D721Med (cell line): ENCODE results near the gene RPL38.

Source experiments
- DNase-seq: peaks from one replicate; pipeline ENCODE4 v3.0.0; 2011; ENCODE audit warnings: low spot score; ENCODE audit not compliant: insufficient read length
- FAIRE-seq: peaks from 2 replicates; lab custom pipeline; 2011; peaks lifted over from hg19 to GRCh38; lab: Jason Lieb, UNC
- TF ChIP-seq, protein P1 (sequence below): IDR thresholded peaks from 2 replicates; pipeline ENCODE4 v1.5.1; 2012; ENCODE audit warnings: mild to moderate bottlenecking, control low read depth; ENCODE audit not compliant: insufficient read depth; ENCODE audit errors: missing control alignments

RPL38 gene

DNA sequence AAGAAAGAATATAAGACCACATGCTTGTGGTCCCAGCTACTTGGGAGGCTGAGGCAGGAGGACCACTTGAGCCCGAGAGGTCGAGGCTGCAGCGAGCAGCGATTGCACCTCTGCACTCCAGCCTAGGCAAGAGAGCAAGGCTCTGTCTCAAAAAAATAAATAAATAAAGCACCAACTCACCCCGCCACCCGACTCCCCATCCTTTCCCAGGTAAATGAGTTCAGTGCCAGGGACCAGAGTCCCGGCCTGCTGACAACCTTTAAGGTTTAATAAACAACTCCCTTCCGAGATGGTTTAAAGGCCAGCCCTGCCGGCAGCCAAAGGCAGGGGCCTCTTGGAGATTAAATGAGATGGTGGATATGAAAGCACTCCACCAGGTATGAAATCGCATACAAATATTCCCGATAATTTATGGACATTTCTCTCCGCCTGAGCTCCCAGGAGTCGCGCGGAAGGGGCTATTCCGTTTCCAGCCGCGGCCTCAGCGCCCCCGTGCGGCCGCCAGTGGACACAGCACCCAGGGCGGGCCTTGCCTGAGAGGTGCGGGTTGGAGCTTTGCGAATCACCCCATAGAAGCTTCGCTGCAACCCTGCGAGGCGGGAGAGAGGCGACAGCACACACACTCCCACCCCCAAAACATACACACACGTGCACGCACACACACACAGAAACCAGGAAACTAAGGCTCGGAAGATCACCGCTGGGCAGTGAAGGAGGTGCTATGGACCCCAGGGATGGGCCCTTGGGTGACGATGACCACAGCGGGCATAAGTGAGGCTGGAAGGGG is 4.0 kb upstream of the RPL38 start:
- DNase-seq (peak; percentile 87), FAIRE-seq (no peak)
- TF ChIP-seq, protein P1, sequence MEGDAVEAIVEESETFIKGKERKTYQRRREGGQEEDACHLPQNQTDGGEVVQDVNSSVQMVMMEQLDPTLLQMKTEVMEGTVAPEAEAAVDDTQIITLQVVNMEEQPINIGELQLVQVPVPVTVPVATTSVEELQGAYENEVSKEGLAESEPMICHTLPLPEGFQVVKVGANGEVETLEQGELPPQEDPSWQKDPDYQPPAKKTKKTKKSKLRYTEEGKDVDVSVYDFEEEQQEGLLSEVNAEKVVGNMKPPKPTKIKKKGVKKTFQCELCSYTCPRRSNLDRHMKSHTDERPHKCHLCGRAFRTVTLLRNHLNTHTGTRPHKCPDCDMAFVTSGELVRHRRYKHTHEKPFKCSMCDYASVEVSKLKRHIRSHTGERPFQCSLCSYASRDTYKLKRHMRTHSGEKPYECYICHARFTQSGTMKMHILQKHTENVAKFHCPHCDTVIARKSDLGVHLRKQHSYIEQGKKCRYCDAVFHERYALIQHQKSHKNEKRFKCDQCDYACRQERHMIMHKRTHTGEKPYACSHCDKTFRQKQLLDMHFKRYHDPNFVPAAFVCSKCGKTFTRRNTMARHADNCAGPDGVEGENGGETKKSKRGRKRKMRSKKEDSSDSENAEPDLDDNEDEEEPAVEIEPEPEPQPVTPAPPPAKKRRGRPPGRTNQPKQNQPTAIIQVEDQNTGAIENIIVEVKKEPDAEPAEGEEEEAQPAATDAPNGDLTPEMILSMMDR = peak; percentile 94

DNA sequence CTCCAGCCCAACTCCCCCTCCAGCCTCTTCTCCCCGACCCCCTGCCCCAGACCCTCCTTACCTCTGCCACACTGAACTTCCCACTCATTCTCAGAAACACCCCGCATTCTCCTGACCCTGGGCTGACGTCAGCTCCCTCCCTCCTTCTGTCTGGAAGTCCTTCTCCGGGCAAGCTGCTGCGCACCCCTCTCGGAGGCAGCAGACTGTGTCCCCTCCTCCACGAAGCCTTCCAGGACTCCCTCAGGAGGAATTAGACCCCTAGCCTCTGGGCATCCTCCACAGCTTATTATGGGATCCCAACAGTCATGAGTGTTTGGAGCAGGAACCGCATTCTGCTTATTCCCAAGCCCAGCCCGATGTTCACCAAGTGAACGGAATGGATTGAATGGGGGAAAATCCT is 3.4 kb upstream of the RPL38 start:
- TF ChIP-seq, protein P1 = no peak
- DNase-seq = no peak
- no peak for FAIRE-seq

- TF ChIP-seq, protein P1 = no peak
- DNase-seq = no peak
- FAIRE-seq = no peak
Observed at GRCh38 chr17:74201250-74201649, 2.2 kb upstream of the RPL38 start.

- TF ChIP-seq, protein P1 = no peak
- FAIRE-seq (no peak), DNase-seq (no peak)
Observed at GRCh38 chr17:74201948-74202347, 1.5 kb upstream of the RPL38 start.

- DNase-seq (peak; percentile 36), FAIRE-seq (no peak)
- TF ChIP-seq, protein P1 = no peak
Observed at GRCh38 chr17:74202938-74203337, 540 bp upstream of the RPL38 start.

- TF ChIP-seq, protein P1 = no peak
- FAIRE-seq = no peak
- DNase-seq = no peak
Observed at GRCh38 chr17:74204474-74204873, 996 bp downstream of the RPL38 start.

GRCh38 chr17:74205274-74205673 is 1.8 kb downstream of the RPL38 start:
- DNase-seq (no peak), FAIRE-seq (no peak)
- TF ChIP-seq, protein P1 = no peak
